Esophagus squamous epithelium (tissue), 4 donors: ENCODE measurements around the gene C1orf198.

ENCODE experiments used
- CTCF ChIP-seq, 6 experiments: fragments of 450-650 bp in 4 of 6; fragments of 200-600 bp in 2 of 6; sonication (generic) in 2 of 6; IDR thresholded peaks; one replicate each; pipeline ENCODE4 v1.5.1; 2016 to 2019; ENCODE audit warnings: antibody characterized with exemption in 6 of 6, mild to moderate bottlenecking in 4 of 6, moderate library complexity in 4 of 6
- POLR2A ChIP-seq, 4 donors: fragments of 450-650 bp; IDR thresholded peaks; one replicate each; pipeline ENCODE4 v1.6.1; 2017; ENCODE audit warnings: antibody characterized with exemption in 4 of 4, mild to moderate bottlenecking in 4 of 4, moderate library complexity in 3 of 4

- TF ChIP-seq CTCF (IDR thresholded peaks at IDR 0.05), result no peak
- no peak for TF ChIP-seq POLR2A (IDR thresholded peaks at IDR 0.05)
Measured at GRCh38 chr1:230905733-230906132, 37.4 kb upstream of the C1orf198 start.
